G401.6 (cell line): ENCODE results near the gene CAMTA1.

ENCODE experiments used
- FAIRE-seq: peaks from 2 replicates; lab custom pipeline; 2012; peaks lifted over from hg19 to GRCh38; lab: Jason Lieb, UNC

CAMTA1 gene

DNA sequence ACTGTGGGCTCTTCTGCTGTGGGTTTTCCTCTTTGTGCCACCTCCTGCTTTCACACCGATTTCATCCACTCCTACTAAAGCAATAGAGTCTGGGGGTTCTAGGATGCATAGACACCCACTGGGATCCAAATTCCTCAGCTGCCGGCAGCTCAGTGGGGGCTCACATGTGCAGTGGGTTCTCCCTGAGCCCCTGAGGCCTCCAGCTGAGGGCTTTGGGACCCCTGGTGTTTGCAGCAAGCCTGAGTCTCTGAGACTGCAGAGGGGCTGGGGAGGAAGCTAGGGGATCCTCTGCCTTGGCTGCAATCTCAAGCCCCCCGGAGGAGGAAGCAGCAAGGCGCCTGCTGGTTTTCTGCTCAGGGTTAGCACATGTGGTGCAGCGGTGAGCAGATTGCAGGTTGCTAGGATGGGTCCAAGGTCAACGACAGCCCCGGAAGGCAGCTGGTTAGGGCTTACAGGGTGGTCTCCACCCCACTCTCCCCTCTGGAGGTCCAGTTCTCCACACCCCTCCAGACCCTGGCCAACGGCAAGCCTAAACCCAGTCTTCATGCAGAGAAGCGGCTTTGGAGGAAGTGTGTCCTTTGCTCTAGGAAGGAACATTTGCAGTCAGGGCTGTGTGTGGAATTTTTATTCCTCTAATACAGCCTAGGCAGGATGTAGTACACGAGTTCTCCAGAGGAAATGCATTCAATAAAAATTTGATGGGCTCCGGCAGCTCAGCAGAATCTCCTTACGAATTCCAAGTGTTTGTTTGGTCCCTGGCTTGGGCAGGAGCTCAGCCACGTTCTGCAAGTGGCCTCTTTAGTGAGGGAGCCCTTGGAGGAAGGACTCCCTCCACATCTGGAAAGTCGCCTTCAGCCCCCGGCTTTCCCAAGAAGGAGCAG, 716.7 kb downstream of the CAMTA1 start:
- no peak for FAIRE-seq

GRCh38 chr1:7503691-7504437, 718.6 kb downstream of the CAMTA1 start:
- no peak for FAIRE-seq

- no peak for FAIRE-seq
Observed at GRCh38 chr1:7504438-7504720, 719.1 kb downstream of the CAMTA1 start.

GRCh38 chr1:7505094-7505770, 720.0 kb downstream of the CAMTA1 start:
- FAIRE-seq, result no peak

DNA sequence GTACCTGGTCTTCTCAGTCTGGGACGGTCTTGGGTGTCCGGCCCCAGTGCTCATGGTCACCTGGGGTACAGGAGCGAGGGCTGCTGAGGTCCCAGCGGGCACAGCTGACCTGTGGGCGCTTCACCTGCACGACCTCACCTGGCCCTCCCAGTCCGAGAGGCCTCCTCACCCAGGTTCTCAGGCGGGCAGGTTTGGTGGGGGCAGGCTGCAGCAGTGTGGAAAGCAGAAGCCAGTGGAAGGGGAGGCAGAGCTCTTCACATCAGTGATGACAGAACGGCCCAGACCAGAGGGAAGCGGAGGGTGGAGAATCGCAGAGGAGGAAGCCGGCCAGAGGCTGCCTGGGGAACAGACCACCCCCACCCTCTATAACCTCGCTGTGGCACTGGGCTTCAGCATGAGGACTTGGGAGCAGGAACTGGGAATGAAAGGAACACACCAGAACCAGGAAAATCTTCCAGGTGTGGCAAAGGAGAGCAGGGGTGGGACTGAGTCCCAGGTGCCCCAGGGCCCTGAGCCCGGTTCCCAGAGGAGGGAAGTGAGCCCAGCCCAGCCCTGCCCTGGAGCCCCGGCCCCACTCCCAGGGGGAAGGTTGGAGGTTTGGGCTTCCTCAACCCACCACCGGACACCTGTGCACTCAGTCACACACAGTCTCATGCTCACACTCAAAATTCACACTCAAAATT, 720.7 kb downstream of the CAMTA1 start:
- FAIRE-seq, result no peak

DNA sequence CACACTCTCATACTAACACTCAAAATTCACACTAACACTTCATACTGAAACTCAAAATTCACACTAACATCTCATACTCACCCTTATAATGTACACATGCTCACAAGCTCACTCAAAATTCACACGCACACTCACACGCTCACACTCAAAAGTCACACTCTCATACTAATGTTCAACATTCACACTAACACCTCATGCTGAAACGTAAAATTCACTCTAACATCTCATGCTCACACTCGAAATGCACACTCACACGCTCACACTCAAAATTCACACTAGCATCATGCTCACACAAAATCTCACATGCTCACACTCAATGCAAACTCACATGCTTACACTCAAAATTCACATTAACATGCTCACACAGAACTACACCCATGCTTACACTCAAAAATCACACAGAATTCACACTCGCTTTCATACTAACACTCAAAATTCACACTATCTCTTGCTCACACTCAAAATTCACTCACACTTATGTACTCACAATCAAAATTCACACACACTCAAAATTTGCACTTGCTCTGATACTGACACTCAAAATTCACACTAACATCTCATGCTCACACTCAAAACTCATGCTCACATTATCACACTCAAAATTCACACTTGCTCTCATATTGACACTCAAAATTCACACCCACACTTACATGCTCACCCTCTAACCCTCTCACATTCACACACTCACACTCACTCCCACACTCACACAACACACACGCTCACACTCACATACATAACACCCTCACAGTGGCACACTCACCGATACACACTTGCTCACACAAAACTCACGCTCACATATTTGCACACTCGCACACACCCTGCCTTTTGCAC, 721.4 kb downstream of the CAMTA1 start:
- no peak for FAIRE-seq

DNA sequence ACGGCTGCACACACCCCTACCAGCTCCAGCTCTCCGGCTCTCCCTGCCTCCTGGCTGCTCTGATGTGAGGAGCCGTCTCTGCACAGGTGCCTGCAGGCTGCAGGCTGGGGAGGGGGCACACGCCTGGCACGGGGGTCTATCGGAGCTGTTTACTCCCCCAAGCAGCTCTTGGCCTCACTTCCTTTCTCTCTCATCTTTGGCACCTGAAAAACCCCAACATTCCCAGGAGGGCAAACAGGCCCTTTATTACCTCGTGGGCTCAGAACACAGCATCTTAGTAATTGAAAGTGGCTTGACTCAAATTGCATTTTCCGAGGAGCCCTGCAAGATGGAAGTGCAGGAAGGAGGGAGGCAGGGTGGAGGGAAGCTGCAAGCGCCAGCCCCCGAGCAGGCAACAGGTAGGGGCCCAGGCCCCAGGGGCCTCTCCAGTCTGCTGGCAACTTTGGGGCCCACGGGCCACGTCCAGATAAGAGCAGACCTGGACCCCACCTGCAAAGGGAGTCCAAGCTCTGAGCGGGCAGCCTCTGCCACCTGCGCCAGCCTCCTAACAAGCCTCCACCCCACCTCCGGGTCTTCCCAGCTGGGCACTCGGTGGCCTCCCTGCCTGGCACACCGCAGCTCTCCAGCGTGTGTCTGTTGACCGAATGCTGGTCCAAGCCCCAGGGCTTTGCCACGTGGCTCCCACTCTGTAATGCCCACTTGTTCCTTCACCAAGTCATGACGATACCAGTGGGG, 722.2 kb downstream of the CAMTA1 start:
- FAIRE-seq, result no peak

DNA sequence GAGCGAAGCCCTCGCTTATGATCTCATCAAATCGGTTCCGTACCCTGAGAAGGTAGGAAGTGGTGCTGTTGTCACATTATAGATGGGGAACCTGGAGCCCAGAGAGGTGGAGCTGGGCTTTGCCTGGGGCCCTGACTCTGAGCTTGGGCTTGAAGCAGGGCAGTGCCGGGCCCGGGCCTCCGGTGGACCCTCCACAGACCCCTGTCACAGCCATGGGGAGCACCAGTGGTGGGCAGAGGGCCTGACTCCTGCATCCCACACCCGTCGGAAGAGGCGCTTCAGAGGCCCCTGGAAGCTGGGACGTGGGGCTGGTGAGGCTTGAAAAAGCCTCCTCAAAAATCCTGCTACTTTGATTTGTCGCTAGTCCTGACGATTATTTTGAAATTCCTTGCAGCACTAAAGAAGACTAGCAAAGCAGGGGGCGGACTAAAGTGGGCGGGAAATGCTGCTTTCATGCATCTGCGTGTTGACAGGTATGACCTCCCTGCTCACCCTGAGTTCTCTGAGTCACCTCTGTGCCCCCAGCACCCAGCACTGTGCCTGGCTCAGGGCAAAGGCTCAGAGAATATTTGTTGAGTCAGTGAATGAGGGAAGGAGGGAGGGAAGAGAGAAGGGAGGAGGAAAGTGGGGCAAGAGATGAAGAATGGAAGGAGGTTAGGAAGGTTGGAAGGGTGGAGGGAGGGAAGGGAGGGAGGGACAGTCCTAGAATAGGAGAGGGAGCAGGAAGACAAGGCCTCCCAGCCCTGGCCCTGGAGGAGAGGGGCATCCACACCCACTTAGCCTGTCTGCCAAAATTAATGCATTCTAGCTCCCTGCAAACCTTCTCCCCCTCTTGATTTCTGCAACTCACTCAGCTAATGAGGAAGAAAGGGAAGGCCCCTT, 723.0 kb downstream of the CAMTA1 start:
- FAIRE-seq, result no peak

DNA sequence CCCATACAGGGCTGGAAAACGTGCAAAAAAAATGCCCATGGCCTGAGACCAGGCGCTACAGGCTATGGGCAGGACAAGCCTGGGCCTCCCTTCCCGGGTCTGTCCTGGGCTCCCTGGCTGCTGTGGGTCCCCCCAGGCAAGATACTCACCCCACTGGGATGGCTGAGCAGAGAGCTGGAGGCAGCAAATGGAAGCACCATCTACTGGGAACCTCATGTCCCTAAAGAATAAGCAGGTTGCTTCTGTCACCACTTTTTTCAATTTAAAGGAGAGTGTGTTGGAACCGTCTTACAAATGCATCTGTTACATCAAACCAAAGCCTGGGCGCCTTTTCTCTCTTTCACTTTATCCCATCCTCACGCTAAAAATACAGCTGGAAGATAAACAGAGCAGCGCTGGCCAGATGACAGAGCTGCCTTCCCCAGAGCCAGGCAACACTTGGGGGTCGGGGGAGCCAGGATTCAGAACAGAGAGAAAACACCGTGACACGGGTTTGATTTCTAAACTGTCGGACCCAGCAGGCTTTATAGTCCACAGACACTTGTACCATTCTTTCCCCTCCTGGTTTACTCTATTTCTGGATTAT, 723.8 kb downstream of the CAMTA1 start:
- no peak for FAIRE-seq

DNA sequence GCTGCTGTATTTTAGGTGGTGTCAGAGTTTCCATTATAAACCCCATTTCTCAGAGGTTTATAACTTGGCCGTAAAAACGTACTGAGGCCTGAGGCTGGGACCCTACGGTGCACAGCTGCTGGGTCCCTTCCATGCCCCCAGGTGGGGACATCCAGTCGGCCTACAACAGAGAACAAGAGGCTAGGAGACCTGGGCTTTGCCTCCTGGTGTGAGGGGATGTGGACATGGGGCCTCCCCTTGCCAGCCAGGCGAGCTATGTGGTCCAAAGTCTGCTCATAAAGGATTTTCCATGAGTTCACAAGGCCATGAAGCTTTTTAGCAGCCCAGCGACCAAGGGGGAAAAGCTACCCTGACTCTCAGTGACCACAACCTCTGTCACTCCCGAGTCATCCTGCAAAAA, 724.3 kb downstream of the CAMTA1 start:
- no peak for FAIRE-seq

DNA sequence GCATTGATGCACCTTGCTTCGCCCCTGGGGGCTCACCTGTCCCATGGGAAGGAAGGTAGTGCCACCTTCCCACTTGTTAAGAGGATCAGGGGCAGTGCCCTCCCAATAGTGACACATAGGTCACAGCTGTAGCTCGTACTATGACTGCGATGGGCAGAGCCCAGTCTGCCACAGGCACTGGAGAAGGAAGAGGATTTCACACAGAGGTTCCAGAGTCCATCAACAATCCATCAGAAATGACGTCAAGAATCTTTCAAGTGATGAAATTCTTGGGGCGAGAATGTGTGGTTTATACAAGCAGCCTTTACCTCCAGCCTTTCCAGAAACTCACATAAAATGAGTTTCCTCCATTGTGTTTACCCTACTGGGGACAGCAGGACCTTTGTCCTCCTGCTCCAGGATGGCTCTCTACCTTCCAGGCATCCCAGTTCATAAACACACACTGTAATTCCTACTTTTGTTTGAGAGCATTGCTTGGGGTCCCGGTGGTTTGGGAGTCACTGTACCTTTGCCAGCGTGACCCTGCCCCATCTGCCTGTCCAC, 725.2 kb downstream of the CAMTA1 start:
- no peak for FAIRE-seq

DNA sequence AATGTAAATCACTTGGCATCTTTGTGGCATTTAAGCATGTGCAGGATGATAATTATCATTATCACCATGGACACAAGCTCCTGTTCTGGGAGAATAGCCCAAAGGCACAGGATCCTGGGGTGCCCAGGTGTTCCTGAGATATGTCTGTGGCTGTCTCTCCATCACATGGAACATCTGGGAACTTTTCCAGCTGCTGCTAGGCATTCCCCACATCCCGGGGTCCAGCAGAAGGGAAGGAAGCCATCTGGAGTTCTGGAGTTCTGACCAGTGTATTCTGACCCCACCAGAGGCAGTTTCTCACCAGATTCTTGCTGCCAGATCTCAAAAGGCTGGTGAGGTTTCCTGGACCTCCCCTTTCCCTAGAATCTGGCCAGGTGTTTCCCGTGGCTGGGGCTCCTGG, 726.1 kb downstream of the CAMTA1 start:
- FAIRE-seq, result no peak

GRCh38 chr1:7513081-7513480, 727.8 kb downstream of the CAMTA1 start:
- no peak for FAIRE-seq

- FAIRE-seq, result no peak
Observed at GRCh38 chr1:7515175-7515574, 729.9 kb downstream of the CAMTA1 start.

DNA sequence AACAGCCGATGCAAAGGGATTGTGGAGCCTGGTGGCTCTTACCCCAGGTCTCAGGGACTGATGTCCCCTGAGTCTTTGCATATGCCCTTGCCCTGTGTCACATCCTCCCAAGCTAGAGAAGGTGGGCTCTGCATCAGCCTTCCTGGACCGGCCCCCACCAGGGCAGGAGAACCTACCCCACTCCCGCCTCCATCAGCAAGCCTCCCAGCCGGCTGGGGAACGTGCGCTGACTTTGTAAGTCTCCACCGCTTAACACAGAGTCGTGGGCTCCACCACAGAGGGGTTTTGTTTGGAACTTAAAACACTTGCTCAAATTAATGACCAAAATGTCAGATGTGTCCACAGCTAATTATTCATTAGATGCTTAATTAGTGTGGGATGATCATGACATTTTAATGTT, 730.6 kb downstream of the CAMTA1 start:
- no peak for FAIRE-seq

GRCh38 chr1:7516341-7516740, 731.1 kb downstream of the CAMTA1 start:
- no peak for FAIRE-seq

GRCh38 chr1:7516929-7517328, 731.7 kb downstream of the CAMTA1 start:
- no peak for FAIRE-seq

GRCh38 chr1:7517611-7518330, 732.5 kb downstream of the CAMTA1 start:
- FAIRE-seq, result no peak

- FAIRE-seq, result no peak
Observed at GRCh38 chr1:7518411-7518810, 733.2 kb downstream of the CAMTA1 start.
